ENCODE results near the gene TEAD1.

TEAD1 gene

GRCh38 chr11:12762696-12763324, 88.6 kb downstream of the TEAD1 start:
- DNase-seq (ENCODE audit: insufficient read length, low spot score) (no peak), FAIRE-seq (no peak)
- TF ChIP-seq CTCF (IDR thresholded peaks at IDR 0.05; ENCODE audit: insufficient read depth, missing control alignments), result no peak

GRCh38 chr11:12764187-12764914, 90.1 kb downstream of the TEAD1 start:
- no peak for TF ChIP-seq CTCF (IDR thresholded peaks at IDR 0.05; ENCODE audit: insufficient read depth, missing control alignments)
- DNase-seq (ENCODE audit: insufficient read length, low spot score) (no peak), FAIRE-seq (no peak)

- DNase-seq (ENCODE audit: insufficient read length, low spot score) (no peak), FAIRE-seq (no peak)
- no peak for TF ChIP-seq CTCF (IDR thresholded peaks at IDR 0.05; ENCODE audit: insufficient read depth, missing control alignments)
Observed at GRCh38 chr11:12765428-12765827, 91.2 kb downstream of the TEAD1 start.

GRCh38 chr11:12767027-12767426, 92.8 kb downstream of the TEAD1 start:
- DNase-seq (ENCODE audit: insufficient read length, low spot score) (no peak), FAIRE-seq (no peak)

GRCh38 chr11:12767577-12767976, 93.4 kb downstream of the TEAD1 start:
- no peak for TF ChIP-seq CTCF (IDR thresholded peaks at IDR 0.05; ENCODE audit: insufficient read depth, missing control alignments)
- no peak for DNase-seq (ENCODE audit: insufficient read length, low spot score)
- no peak for FAIRE-seq

More at GRCh38 chr11:12767027-12767426, 92.8 kb downstream of the TEAD1 start:
- no peak for TF ChIP-seq CTCF (IDR thresholded peaks at IDR 0.05; ENCODE audit: insufficient read depth, missing control alignments)

- no peak for DNase-seq (ENCODE audit: insufficient read length, low spot score)
- no peak for TF ChIP-seq CTCF (IDR thresholded peaks at IDR 0.05; ENCODE audit: insufficient read depth, missing control alignments)
- no peak for FAIRE-seq
Observed at GRCh38 chr11:12768726-12769673, 94.8 kb downstream of the TEAD1 start.
